ENCODE measurements around the gene PTPRK.

DNA sequence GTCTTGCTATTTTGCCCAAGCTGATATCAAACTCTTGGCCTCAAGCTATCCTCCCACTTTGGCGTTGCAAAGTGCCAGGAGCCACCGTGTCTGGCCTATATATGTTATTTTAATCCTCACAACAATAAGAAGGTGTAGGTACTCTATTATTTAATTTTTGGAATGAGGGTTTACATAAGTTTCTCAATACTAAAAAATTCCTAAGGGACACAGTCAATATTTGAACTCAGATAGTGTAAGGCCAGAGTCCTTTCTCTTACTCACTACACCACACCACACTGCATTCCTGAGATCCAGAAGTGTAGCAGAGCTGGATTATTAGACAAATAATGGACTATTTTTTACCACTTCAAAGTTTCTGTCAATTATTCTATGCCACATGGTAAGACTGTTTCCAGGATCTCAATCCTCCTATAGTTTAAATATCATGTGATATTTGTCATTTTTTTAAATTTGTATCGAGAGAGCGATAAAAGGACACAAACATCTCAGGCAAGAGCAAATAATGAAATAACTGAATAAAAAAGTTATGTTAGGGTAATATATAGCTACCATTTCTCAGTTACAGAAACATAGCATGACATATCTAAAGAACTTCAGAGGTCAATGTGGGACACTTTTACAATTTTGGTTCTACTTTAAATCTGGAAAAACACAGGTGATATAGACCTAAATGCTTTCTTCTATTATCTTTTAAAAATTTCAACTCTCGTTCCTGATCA, 457.4 kb downstream of the PTPRK start:
- no peak for TF ChIP-seq POLR2A (IDR thresholded peaks at IDR 0.05)
- TF ChIP-seq, protein P1, sequence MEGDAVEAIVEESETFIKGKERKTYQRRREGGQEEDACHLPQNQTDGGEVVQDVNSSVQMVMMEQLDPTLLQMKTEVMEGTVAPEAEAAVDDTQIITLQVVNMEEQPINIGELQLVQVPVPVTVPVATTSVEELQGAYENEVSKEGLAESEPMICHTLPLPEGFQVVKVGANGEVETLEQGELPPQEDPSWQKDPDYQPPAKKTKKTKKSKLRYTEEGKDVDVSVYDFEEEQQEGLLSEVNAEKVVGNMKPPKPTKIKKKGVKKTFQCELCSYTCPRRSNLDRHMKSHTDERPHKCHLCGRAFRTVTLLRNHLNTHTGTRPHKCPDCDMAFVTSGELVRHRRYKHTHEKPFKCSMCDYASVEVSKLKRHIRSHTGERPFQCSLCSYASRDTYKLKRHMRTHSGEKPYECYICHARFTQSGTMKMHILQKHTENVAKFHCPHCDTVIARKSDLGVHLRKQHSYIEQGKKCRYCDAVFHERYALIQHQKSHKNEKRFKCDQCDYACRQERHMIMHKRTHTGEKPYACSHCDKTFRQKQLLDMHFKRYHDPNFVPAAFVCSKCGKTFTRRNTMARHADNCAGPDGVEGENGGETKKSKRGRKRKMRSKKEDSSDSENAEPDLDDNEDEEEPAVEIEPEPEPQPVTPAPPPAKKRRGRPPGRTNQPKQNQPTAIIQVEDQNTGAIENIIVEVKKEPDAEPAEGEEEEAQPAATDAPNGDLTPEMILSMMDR (IDR thresholded peaks at IDR 0.05): no peak

Measured in thyroid gland (tissue), 4 donors.